GM21786 (cell line): ENCODE measurements around the gene RNF157.

ENCODE experiments used
- ATAC-seq: cut with Tn5 transposase; IDR thresholded peaks from one replicate; pipeline ENCODE4 v1.9.1; 2021; ENCODE audit not compliant: unreplicated experiment

The RNF157 gene

DNA sequence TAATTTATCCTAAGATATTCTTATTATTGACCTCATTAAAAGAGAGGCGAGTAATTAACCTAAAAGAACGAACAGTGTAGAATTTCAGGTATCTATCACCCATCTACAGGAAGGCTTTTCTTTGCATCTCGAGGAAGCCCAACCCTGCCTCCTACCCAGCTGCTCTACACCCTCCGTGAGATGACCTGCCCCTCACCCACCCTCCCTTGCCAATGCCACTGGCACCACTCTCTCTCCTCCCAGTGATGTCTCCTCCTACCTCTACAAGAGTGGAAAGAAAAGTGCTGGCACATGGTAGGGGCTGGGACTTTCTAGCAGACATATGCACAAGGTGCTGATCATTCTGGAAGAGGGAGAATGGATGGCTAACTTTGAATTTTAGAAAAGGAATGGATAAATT is 76.4 kb downstream of the RNF157 start:
- no peak for ATAC-seq

DNA sequence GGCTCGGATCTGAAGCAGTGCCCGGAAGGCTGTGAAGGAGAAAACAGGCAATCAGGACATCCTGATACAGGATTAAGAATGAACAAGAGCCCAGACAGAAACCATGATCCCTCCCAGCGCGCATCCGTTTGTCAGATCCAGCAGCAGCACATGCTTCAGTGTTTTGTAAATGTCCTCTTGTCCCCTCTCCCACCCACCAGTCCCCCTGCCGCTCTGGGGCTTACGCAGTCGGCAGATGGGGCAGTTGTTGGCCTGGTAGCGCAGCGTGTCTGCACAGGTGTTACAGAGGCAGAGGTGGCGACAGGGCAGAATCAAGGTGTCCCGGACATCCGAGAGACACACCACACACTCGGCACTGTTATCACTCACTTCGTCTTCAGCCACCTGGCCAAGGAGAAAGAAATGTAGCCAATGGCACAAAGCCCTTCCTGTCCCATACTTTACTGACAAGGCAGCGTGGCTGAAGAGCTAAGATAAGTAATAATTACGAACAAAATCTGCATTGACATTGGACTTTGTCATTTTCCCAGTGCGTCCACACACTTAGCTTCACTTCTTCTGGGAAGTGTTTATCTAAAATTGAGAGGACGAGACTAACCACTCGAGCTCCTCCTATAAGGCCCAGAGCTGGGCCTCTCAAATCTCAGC is 78.5 kb downstream of the RNF157 start:
- no peak for ATAC-seq

DNA sequence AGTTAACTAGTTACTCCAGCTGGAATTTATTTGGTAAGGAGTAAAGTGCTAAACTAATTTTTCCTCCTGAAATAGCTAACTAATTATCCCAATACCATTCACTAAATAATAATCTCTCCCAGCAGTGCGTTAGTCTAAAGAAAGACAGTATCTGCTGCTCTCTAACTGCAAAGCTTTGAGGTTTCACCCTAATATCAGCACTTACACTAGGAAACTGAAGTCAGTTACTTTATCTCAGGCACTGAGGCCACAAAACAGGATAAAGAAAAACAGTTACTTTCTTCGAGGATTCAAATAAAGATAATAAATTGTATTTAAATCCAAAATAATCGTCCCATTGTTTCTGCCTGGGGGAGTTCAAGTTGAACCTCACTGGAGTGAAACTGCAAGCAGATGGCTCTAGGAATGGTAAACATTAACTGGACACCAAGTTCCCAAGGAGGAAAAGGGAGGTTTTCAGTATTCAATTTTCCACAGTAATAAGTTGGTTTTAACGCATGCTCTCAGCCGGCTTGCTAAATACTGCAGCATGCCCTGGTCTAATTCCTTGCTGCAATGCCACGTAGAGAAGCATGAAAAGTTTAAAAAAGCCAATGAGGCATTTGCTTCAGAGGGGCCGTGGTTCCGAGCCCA is 79.3 kb downstream of the RNF157 start:
- no peak for ATAC-seq

DNA sequence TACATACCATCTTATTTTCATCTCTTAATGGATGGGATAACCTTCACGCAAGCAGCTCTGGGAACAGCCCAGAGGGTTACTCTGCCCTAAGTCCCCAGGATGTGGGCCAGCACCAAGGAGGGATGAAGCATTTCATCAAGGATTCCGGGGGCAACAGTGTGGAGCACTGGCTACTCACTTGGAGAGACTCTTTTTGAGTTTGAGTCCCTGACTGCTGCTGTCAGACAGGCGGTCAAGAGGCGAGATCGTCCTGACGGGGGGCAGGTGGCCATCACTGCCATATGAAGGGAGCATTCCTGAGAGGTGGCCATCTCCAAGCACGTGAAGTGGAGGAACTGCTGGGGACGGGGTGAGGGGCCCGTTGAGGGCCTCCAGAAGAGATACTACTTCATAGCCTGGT is 81.1 kb downstream of the RNF157 start:
- no peak for ATAC-seq

DNA sequence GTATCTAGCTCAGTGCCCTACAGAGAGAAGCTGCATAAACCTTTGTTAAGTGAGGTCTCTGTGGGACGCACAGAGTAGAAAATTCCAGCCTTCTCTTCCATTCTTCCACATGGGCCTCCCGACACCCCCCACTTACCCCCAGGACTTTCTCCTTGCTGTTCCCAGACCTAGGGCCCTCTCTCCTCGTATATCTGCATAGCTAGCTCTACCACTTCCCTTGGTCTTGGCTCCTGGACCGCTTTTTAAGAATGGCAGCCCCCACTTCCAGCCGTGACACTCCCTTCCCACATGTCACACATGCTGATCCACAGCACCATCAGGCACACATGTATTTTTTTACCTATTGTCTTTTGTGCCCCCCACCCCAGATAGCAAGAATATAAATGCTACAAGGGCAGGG is 82.5 kb downstream of the RNF157 start:
- no peak for ATAC-seq

DNA sequence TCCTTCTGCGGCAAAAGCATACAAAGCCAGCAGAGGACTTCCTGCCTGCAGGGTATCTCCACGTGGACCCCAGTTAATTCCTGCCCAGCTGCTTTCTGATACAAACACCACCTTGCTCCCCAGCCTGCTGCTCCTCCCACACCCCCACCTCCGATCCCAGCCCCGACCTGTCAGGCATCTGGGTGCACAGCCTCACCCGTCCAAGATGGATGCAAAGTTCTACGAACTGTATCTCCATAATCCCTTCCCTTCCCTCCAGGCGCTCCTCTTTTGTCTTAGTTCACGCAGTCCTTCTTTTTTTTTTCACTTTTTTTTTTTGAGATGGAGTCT is 83.7 kb downstream of the RNF157 start:
- ATAC-seq, result no peak

DNA sequence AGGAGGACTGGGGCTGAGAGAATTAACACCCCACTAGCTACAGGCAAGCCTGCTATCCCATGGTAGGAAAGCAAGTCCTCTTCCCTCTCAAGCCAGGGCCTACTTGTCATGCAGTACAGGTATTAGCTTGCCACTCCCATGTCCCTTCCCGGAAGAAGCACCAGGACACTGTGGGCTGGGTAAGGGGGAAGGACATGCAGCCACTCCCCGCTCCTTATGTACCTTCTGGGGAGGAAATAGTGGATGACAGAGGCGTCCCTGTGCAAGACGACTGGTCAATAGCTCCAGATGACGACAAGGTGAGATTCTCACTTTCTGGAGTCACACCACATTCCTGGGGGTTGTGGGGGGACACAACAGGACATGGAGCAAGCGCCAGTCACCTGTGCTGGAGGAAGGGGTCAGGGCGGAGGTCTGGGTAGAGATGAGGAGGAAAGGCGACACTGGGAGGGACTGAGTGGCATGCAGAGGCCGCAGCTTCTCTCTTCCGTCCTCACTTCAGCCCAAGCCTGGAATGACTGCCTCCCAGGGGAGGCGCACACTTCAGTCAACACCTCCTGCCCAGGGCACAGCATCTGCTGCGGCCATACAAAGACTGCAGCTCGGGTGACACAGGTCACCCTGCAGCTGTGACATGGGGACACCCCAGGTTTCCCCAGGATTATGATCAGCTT is 84.2 kb downstream of the RNF157 start:
- no peak for ATAC-seq

DNA sequence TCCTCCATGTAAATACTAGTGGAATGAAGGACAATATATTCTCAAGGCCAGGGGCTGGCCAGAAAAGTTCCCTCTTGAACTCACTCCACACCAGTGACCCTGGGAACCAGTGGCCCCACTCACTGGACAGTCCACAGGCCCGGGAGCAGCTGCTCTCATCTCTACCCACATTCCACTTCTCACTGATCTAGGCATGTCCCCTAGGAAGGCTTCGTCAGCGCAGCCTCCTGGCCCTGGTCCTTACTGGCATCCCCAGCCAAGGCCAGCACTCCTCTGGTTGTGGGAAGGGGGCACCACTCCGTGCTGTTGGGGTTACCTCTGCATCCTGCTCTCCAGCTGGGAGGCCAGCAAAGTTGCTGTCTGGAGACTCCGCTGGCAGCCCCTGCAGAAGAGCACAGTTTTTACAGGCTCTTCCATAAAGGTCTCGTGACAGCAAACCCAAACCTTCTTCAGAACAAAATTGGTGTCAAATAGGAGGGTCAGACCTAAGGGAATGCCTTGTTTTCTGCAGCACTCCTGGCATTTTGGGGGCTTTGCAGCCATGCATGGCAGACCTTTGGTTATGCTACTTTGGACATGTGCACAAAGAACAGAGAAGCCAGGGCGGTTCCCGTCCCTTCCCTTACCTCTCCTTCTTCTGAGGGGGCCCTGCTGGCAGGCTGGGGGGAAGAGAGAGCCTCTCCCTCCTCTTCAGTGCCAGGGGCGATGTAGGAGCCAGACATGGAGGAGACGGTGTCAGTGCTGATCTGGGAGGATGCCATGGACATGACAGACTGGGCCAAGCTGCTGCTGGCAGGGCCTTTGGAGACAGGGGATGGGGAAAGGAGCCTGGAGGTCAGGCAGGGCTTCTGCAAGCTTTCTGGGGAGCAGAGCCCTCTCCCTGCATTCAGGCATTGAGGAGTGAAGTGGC is 85.1 kb downstream of the RNF157 start:
- no peak for ATAC-seq

DNA sequence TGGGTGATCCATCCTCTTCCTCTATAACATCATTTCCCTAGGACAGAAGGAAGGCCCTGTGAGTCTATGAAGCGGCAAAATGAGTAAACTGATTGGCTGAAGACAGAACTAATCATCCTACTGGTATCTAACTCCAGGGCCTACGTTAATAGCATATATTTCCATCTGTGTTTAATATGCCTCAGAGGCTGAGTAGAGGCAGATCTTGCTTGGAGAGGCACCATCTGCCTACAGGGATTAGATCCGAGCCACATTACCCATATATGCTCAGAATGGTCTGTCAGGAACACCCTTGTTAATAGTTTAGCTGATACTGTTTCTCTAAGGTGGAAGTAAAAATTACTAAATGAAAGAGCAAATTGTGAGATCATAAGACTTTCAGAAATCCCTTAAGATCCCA is 86.0 kb downstream of the RNF157 start:
- ATAC-seq, result no peak

DNA sequence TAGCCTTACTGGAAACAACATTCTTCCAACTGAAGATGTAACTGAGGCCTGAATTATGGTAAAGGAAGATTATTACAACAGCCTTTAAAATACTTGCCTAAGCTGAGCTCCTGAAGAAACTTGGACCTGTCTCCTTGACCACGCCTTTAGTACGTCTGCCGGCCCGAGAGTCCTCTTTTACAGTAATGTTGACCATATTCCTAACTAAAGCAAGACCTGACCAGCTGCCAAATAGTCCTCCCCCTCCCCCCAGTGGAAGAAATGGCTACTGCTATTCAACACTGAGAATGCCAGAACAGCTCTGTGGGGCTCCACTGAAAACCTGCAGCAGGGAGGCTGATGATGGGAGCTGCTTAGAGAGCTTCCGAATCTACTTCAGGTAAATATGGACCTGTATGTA is 86.7 kb downstream of the RNF157 start:
- no peak for ATAC-seq

DNA sequence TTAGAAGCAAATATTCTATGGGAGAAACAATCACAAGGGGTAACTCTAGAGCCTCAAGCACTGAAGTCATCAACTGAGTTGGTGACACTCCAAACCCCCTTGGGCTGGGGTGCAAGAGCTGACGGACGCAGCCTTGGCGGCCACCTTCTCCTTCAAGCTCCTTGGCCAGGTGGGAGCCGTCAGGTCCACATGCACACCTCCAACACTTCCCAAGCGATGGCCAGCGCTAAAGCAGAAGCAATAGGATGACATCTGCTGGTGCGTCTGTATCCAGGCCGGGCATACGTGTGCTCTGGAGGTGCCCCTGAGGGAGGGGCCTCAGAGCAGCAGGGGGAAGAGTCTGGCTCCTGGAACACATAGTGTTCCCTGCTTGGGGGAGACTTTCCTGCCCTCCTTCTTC is 87.1 kb downstream of the RNF157 start:
- no peak for ATAC-seq

DNA sequence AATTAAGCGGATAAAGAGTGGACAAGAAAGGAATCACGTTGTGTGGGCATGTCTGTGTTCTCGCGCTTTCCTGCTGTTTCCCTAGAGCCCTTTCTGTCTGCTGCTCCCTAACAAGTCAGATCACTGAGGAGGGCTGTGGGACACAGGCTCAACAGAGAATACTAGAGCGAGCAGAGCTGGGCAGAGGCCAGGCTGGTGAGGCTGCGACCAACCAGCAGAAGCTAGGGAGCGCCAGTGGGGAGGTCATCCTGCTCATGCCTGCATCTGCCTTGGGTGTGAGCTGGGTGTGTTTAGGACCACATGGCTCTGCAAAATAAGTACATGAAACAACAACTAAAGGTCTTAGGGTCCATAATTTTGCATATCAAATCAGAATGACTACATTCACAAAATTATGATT is 87.7 kb downstream of the RNF157 start:
- ATAC-seq, result no peak

DNA sequence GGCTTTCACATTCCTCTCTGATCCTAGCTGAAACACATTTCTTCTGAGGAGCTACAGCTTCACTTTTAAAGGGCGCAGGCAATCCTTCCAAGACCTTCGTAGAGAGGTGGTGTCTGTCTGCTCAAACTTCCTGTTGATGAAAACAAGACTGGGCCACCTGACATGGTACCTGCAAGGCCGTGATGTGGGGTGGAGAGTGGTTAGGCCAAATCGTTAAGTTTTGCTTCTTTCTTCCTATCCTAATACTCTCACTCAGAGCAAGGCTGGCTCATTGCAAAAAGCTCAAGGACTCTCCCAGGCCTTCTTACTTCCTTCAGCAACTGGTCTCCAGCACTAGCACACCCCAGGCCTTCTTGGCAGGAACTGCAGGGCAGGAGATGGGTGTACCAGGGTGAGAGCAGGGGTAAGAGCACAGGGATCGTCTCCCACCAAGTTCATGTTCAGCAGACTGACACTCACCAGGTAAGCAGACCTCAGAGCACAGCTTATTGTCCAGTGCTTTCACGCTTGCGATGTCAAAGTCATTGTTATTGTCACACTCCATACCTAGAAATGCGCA is 88.3 kb downstream of the RNF157 start:
- ATAC-seq, result no peak

DNA sequence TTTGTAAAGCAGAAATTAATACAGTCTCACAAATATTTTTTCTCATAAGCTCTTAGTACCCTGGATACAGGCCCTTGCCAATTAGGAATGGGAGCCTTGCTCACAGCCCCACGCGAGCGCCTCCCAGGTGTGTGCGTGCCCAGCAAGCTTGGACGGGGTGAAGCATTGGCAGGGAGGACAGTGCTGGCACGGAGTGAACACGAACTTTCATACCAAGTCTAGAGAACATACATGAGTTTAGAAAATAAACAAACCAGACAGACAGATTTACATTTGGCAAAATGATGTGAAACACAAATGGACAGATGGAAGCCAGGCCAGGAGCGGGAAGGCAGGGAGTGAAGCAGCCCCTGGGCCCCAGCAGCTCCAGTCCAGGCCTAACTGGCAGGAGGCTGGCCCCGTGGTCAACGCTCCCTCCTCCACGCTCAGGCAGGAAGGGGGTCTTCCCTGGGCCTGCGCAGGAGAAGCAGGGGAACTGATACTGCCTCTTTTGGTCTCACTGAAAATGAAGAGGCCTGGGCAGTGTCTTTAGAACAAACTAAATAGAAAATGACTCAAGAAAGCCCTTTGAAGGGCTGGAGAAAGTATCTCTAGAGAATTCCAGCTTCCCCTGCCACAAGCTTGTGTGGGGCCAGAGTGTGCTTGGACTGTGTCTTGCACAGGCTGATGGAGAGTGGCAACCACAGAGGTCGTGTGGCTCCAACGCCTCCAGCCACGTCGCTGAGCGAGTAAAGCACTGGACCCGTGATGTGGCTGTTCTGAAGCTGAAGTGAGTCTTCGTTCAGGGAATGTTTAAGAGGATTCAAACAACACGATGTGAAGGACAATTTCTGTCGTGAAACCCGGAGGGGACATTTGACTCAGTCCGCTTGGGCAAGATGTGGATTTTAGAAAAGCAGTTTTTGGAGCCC is 89.3 kb downstream of the RNF157 start:
- no peak for ATAC-seq

DNA sequence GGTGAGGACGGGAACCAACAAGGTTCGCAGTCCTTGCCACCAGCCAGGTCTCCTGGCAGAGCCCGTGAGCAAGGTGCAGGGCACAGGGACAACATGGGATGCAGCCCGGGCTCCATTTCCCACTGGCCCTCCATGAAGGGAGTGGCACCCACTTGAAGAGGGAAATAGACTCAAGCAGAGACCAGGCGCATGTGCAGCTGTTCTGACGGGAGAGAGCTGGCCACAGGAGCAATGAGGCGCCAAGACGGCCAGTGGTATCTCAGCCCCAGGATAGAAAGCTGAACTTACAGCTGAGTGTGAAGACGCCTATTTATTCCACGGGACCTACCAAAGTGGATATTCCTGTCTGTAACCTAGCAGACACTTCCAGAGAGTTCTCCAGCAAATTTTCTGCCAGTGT is 91.1 kb downstream of the RNF157 start:
- no peak for ATAC-seq

DNA sequence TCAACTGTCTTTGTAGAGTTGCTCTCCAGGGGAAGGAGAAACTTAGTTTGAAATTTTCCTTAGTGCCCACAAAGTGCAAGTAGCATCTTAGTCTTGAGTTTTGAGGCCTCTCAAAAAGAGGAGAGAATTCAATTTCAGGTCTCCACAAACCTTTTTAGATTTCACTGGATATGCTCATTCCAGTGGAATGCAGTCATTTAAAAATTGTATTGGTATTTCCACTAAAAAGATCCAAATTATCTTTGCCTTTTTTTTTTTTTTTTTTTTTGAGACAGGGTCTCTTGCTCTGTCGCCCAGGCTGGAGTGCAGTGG is 92.3 kb downstream of the RNF157 start:
- ATAC-seq, result no peak

DNA sequence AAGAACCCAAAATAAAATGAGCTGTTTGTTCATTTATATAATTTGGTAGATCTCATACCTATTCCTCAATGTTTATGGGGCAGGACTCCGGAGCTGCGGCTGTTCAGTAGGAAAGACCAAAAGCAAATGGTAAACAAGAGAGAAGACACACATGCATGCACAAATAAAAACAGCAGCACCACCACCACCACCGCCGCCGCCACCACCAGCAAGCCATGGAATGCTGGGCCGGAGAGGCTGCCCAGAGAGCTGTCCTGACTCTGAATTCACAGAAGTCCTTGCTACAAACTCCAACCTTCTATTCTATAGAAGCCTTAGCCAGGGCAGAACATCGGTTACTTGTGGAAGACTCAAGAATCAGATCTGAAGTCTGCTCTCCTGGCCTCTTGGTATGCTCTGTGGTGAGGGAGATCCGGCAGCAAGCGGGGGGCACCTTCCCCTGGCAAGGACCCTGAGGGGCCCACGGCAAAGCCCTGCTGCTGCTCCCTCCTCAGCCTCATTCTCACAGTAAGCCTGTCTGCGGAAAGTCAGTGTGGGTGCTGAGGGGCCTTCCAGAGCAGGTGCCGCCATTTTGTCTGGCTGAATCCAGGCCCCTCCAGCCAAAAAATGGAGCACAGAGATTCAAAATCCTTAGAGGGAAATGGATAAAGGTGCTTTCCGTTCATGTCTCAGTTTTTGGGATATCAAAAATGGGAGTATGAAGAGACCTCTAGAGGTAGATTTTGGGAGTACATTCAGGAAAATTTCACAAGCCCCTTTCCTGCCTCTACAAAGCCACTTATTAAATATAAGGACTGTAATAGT is 92.9 kb downstream of the RNF157 start:
- no peak for ATAC-seq

DNA sequence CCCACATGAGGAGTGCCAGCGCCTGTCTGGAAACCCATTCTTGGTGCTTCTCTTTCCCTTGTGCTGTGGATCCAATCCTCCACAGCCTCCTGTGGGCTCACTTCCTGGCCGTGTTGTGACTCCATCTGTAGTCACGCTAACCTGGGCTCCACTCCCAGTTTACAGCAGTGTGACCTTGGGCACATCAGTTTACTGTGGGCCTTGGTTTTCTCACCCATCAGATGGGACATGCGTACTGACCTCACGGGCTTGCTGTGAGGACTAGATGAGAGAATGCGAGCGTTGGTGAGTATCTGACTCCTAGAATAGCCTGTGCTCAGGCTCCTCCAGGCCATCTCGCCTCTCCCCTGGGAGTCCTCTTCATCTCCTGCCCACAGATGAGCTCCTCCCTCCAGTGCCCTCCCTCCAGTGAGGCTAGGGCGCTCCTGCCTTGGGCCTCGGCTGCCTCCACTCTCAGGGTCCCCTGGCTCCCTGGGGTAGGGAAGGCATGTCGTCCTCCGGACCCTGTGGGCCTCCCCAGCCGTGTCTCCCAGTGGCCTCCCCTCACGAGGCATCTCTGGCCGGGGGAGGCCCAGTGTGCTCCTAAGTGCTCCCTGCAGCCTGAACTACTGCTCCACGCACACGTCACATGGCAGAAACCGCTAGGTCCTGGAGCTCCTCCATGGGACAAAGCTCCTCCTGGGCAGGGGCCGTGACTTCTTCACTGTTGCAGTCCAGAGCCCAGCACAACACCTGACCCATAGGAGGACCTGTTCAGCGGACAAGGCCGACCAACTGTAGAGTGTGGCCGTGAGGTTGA is 94.0 kb downstream of the RNF157 start:
- no peak for ATAC-seq
